ENCODE data around the gene TSPAN17. TPM values are rescaled to one million over a fixed set of nuclear protein-coding genes. Genes with fewer than 3 reads are reported as not detected.

Gene TSPAN17
- total RNA-seq, 1 experiment from 2014 or later, result 50.1 TPM

DNA sequence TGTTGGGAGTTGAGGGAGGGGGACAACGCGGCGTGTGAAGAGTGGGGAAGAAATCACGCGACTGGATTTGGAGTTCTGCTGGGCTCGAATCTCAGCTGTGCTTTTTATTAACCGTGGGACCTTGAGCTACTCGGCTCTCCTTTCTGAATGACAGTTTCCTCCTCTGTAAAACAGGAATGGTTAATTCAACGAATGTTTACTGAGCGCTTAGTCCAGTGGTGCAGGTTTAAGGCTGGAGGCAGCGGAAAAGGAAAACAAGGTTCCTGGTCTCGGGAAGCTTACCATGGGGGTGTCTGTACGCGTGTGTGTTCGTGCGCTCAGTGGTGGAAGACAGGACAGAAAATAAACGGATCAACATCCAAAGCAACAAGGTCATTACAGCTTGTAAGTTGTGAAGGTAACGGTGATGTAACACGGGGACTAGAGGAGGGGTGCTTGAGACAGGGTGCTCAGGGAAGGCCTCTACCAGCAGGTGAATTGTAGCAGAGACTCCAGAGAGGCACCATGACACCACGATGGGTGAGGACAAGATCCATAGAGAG is 16.5 kb upstream of the TSPAN17 start:
- DNase-seq (ENCODE audit: low read depth, low spot score) (no peak), ATAC-seq (no peak)
- no peak overlapping the region for H3K9ac ChIP-seq (ENCODE audit: low read length)
- no peaks in the 10 kb centered on the region for H4K20me1 ChIP-seq (ENCODE audit: insufficient read depth)
- CTCF ChIA-PET, result no interaction called here
- H3K79me2 ChIP-seq (ENCODE audit: insufficient read depth, low read length), result no peaks in the 10 kb centered on the region
- POLR2A ChIA-PET, result no interaction called here
- intact Hi-C loops (cut with micrococcal nuclease), result no loop called here
- no TSS peak for BruUV-seq (replicated peaks)
- no peaks in the 10 kb centered on the region for H3K36me3 ChIP-seq (ENCODE audit: control insufficient read depth in 1 of 2, insufficient read depth in 2 of 2, low read length in 2 of 2)
- H3K4me1 ChIP-seq (ENCODE audit: control insufficient read depth in 1 of 2, insufficient read depth in 2 of 2, low read length in 2 of 2), result peaks cover 0 to 18% of the 10 kb centered on the region in 2 experiments; a peak in 2 of 4 replicates
- RAD21 ChIA-PET (ENCODE audit: low non-redundant PET in 1 of 2, low total read pairs in 2 of 2, uncharacterized antibody in 2 of 2, unreplicated experiment in 2 of 2), result no interaction called here
- H2AFZ ChIP-seq (ENCODE audit: low read depth, low read length, poor library complexity, severe bottlenecking), result no peak overlapping the region
- H3K27ac ChIP-seq (ENCODE audit: low read depth, low read length), result no peak overlapping the region
- H3K9me2 ChIP-seq (ENCODE audit: insufficient read depth), result no peaks in the 10 kb centered on the region
- TF ChIP-seq SIN3A (IDR thresholded peaks at IDR 0.05; ENCODE audit: low read depth) (no peak), POLR2A (IDR thresholded peaks at IDR 0.05; ENCODE audit: borderline replicate concordance, extremely low read depth, insufficient read depth, insufficient read length) (no peak), SRF (IDR thresholded peaks at IDR 0.05; ENCODE audit: low read depth) (no peak), EZH2 (IDR thresholded peaks at IDR 0.05) (no peak), SP1 (IDR thresholded peaks at IDR 0.05; ENCODE audit: low read depth) (no peak), ELF1 (IDR thresholded peaks at IDR 0.05; ENCODE audit: borderline replicate concordance, low read depth) (no peak), RAD21 (IDR thresholded peaks at IDR 0.05; ENCODE audit: low read depth) (no peak), TCF7L2 (IDR thresholded peaks at IDR 0.05; ENCODE audit: borderline replicate concordance, extremely low read depth, insufficient read depth, insufficient read length) (no peak), ATF3 (IDR thresholded peaks at IDR 0.05) (no peak), ZNF274 (IDR thresholded peaks at IDR 0.05; ENCODE audit: low read depth, low read length) (no peak)
- TF ChIP-seq, protein P1, sequence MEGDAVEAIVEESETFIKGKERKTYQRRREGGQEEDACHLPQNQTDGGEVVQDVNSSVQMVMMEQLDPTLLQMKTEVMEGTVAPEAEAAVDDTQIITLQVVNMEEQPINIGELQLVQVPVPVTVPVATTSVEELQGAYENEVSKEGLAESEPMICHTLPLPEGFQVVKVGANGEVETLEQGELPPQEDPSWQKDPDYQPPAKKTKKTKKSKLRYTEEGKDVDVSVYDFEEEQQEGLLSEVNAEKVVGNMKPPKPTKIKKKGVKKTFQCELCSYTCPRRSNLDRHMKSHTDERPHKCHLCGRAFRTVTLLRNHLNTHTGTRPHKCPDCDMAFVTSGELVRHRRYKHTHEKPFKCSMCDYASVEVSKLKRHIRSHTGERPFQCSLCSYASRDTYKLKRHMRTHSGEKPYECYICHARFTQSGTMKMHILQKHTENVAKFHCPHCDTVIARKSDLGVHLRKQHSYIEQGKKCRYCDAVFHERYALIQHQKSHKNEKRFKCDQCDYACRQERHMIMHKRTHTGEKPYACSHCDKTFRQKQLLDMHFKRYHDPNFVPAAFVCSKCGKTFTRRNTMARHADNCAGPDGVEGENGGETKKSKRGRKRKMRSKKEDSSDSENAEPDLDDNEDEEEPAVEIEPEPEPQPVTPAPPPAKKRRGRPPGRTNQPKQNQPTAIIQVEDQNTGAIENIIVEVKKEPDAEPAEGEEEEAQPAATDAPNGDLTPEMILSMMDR (IDR thresholded peaks at IDR 0.05 in 2 of 3, conservative IDR thresholded peaks at IDR 0.05 in 1 of 3; ENCODE audit: borderline replicate concordance in 1 of 3, insufficient read depth in 1 of 3, low read depth in 2 of 3, low read length in 2 of 3), result no peak
- no peaks in the 10 kb centered on the region for H3K9me3 ChIP-seq (ENCODE audit: control insufficient read depth in 1 of 2, insufficient read depth in 1 of 2, low read depth in 1 of 2, low read length in 2 of 2)
- peaks cover 5% of the 10 kb centered on the region; the same call in 1 of the 2 replicates for H3K27me3 ChIP-seq (ENCODE audit: insufficient read depth, low read length)
- no peak overlapping the region for H3K4me3 ChIP-seq (replicated peaks in 1 of 2; ENCODE audit: low read depth in 1 of 2, low read length in 2 of 2)
- no peak overlapping the region for H3K4me2 ChIP-seq (ENCODE audit: low read length)

Data from HCT116 (cell line).